Smooth muscle cell of trachea (primary cell): ENCODE results near the gene KCNN2. TPM values are rescaled to one million over a fixed set of nuclear protein-coding genes. Genes with fewer than 3 reads are reported as not detected.

Experiments used
- total RNA-seq: library from RNA; depleted of rRNA; stranded (reverse); fragments of >200 nt; gene quantifications from 2 replicates; pipeline ENCODE4 v1.2.1, GENCODE V29; 2014

The KCNN2 gene
- total RNA-seq: 0.44 TPM in 1 of 2 replicates, not detected in the other

GRCh38 chr5:114361724-114362196 lies at the start of gene KCNN2:
KCNN2 (plus strand) TSS chr5:114362070; CDS start chr5:114362140, 70 bp downstream.

